ENCODE data around the gene VSTM1.
"Not testable (repeated sequence)": the region's sequence is repeated elsewhere in the genome, so short reads cannot be mapped to it uniquely, and the experiment has no call there.

Gene VSTM1

DNA sequence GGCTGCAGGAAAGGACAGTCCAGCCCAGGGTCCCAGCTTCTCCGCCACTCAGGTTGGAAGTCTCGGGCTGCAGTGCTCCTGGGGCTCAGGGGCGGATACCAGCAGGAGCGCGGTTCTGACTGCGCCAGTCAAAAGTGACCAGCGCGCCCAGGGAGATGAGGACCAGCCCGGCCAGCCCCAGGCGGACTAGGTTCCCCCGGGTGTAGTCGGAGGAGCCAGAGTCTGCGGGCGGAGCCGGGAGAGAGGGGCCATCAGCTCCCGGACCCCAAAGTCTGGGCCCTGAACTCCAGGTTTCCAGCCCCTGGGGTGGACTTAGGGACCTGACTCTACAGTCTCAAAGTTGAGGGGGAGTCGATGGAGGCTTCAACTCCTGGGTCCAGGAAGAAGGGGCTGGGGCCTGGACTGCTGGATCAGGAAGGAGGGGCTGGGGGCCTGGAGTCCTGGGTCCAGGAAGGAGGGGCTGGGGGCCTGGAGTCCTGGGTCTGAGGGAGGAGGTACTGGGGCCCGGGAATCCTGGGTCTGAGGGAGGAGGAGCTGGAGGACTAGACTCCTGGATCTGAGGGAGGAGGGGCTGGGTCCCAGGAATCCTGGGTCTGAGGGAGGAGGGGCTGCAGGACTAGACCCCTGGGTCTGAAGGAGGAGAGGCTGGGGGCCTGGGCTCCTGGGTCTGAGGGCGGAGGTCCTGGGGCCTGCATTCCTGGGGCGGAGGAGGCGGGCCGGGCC is 31.6 kb upstream of the VSTM1 start:
- Mint-ChIP-seq H3K27me3 (peaks cover 9% of the 10 kb centered on the region), H3K36me3 (no peaks in the 10 kb centered on the region), H3K4me3 (no peak overlapping the region), H3K9me3 (ENCODE audit: low read depth) (no peaks in the 10 kb centered on the region), H3K4me1 (ENCODE audit: low read depth) (peaks cover 8% of the 10 kb centered on the region), H3K27ac (no peak overlapping the region)

DNA sequence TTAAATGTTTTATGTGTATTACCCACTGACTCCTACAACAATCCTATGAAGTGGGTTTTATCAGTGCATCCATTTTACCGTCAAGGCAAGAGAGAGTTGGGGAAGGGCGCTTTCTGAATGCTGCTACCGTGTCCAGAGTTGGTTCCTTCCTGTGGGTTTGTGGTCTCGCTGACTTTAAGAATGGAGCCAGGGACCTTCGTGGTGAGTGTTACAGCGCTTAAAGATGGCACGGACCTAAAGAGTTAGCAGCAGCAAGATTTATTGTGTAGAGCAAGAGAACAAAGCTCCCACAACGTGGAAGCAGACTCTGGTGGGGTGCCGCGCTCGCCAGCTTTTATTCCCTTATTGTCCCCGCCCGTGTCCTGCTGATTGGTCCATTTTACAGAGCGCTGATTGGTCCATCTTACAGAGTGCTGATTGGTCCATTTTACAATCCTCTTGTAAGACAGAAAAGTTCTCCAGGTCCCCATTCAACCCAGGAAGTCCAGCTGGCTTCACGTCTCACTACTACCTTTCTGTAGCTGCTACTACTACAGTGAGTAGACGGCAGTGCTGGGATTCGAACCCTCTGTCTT is 30.8 kb upstream of the VSTM1 start:
- no peak overlapping the region for H3K27ac Mint-ChIP-seq
- peaks cover 9% of the 10 kb centered on the region for H3K27me3 Mint-ChIP-seq
- H3K4me1 Mint-ChIP-seq (ENCODE audit: low read depth) = peaks cover 8% of the 10 kb centered on the region
- no peaks in the 10 kb centered on the region for H3K36me3 Mint-ChIP-seq
- H3K4me3 Mint-ChIP-seq = peak overlapping the region; percentile 13
- H3K9me3 Mint-ChIP-seq (ENCODE audit: low read depth) = no peaks in the 10 kb centered on the region

DNA sequence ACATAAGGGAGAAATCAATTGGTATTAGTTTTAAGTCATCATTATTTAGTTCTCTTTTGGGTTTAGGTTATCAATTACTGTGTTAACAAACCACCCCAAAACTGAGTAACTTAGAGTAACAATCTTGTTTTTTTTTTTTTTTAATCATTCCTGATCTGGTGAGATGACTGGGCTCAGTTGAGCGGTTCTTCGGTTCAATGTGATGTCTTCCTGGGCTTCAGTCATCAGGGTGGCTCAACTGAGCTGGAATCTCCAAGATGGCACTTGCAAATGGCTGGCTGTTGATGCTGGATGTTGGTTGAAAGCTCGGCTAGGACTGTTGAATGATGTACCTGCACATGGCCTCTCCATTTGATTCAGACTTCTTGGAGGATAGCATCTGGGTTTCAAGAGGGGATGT is 20.7 kb upstream of the VSTM1 start:
- no peaks in the 10 kb centered on the region for H3K27me3 Mint-ChIP-seq
- peaks cover 6% of the 10 kb centered on the region for H3K9me3 Mint-ChIP-seq (ENCODE audit: low read depth)
- no peak overlapping the region for H3K4me3 Mint-ChIP-seq
- H3K36me3 Mint-ChIP-seq = no peaks in the 10 kb centered on the region
- no peak overlapping the region for H3K27ac Mint-ChIP-seq
- no peaks in the 10 kb centered on the region for H3K4me1 Mint-ChIP-seq (ENCODE audit: low read depth)

DNA sequence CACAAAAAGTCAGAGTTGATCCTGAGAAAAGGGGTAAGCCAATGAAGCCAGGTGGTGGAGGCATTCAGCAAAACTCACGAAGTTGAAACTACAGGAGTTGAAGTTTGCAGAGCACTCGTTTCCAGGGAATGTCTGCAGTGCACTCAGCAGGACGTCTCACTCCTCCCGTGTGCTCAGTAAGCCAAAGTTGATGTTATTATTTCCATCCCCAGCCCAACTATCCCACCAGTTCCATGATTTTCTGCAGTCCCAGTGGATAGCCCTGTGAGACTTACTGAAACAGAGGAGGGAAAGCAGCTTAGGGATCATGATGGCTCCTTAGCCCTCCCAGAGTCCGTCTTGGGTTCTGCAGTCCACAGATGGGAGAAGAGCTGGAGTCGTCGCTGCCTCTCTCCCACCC is 17.3 kb upstream of the VSTM1 start, which contains the start of gene TARM1:
Gene TARM1, minus strand, starts transcription at position 334 of the 400 bp plus-strand sequence. Its CDS starts 25 bp downstream, at position 309.
- no peak within 1 kb of the TSS for H3K27ac Mint-ChIP-seq
- no peaks in the 10 kb centered on the region for H3K36me3 Mint-ChIP-seq
- H3K4me1 Mint-ChIP-seq (ENCODE audit: low read depth) = no peaks in the 10 kb centered on the region
- H3K4me3 Mint-ChIP-seq = no peak within 1 kb of the TSS
- H3K9me3 Mint-ChIP-seq (ENCODE audit: low read depth) = peaks cover 6% of the 10 kb centered on the region
- no peaks in the 10 kb centered on the region for H3K27me3 Mint-ChIP-seq

DNA sequence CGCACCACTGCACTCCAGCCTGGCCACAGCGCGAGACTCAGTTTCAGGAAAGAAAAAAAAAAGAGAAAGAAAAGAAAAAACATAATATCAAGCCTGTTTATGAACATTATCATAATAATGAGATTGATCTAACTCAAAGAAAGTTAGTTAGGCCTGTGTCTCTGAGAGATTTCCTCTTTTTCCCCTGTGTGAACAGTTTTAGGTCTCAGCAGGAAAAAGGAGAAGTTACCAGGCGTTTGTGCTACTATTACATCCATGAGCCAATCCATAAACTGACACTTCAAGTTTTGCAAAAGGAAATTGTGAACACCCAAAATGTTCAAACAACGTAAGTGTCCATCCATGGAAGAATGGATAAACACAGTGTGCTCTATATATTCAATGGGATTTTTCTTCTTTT is 13.6 kb upstream of the VSTM1 start:
- Mint-ChIP-seq H3K9me3 (ENCODE audit: low read depth) (no peaks in the 10 kb centered on the region), H3K4me1 (ENCODE audit: low read depth) (no peaks in the 10 kb centered on the region), H3K27me3 (no peaks in the 10 kb centered on the region), H3K36me3 (no peaks in the 10 kb centered on the region), H3K27ac (no peak overlapping the region), H3K4me3 (no peak overlapping the region)

DNA sequence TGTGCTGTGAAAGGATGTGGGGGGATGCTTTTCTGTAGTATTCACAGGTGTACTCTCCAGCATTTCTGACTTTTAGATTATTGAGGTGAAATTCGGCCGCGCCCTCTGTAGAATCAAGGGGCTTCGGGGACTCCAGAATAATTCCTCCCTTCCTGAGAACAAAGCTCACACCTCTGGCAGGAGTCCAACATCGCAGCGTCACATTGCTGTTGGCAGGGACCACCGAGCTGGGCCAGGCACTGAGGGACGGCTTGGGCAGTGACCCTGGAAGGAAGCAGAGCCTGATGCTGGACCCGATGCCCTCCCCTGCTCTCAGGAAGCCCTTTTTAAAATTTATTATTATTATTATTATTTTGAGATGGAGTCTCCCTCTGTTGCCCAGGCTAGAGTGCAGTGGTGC is 11.2 kb upstream of the VSTM1 start:
- no peak overlapping the region for H3K27ac Mint-ChIP-seq
- no peaks in the 10 kb centered on the region for H3K27me3 Mint-ChIP-seq
- no peaks in the 10 kb centered on the region for H3K4me1 Mint-ChIP-seq (ENCODE audit: low read depth)
- H3K36me3 Mint-ChIP-seq = no peaks in the 10 kb centered on the region
- H3K9me3 Mint-ChIP-seq (ENCODE audit: low read depth) = no peaks in the 10 kb centered on the region
- no peak overlapping the region for H3K4me3 Mint-ChIP-seq

DNA sequence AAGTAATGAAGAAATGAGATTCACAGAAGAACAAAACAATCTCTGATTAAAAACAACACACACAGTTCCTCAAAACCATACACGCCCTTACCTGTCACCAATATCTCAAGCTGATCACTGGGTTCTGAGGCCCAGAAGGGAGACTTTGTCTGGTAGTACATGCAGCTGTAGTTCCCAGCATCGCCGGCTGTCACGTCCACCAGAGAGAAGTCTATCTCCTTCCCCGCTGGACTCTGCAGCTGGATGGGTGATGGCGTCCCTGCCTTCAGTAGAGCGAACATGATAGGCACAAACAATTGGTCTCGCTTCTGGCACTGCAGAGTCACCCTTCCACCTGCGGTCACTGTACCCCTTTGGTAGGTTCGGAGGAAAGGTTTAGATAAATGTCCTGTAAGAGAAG is 10.1 kb upstream of the VSTM1 start:
- no peaks in the 10 kb centered on the region for H3K9me3 Mint-ChIP-seq (ENCODE audit: low read depth)

DNA sequence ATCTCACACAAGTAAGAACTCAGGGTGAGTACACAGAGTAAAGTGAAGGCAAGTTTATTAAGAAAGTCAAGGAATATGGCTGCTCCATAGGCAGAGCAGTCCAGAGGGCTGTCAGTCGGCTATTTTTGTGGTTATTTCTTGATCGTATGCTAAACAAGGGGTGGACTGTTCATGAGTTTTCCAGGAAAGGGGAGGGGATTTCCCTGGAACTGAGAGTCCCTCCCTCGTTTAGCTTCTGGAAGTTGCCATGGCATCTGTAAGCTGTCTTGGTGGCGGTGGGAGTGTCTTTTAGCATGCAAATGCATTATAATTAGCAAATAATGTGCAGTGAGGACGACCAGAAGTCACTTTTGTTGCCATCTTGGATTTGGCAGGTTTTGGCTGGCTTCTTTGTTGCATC is 5.8 kb upstream of the VSTM1 start:
- Mint-ChIP-seq H3K27me3 (peaks cover 13% of the 10 kb centered on the region), H3K9me3 (ENCODE audit: low read depth) (no peaks in the 10 kb centered on the region), H3K36me3 (no peaks in the 10 kb centered on the region), H3K4me3 (no peak overlapping the region), H3K27ac (no peak overlapping the region), H3K4me1 (ENCODE audit: low read depth) (no peaks in the 10 kb centered on the region)

More for the DNA sequence above, 10.1 kb upstream of the VSTM1 start:
- no peak overlapping the region for H3K4me3 Mint-ChIP-seq
- no peak overlapping the region for H3K27ac Mint-ChIP-seq
- peaks cover 5% of the 10 kb centered on the region for H3K27me3 Mint-ChIP-seq
- H3K4me1 Mint-ChIP-seq (ENCODE audit: low read depth) = no peaks in the 10 kb centered on the region
- H3K36me3 Mint-ChIP-seq = no peaks in the 10 kb centered on the region

DNA sequence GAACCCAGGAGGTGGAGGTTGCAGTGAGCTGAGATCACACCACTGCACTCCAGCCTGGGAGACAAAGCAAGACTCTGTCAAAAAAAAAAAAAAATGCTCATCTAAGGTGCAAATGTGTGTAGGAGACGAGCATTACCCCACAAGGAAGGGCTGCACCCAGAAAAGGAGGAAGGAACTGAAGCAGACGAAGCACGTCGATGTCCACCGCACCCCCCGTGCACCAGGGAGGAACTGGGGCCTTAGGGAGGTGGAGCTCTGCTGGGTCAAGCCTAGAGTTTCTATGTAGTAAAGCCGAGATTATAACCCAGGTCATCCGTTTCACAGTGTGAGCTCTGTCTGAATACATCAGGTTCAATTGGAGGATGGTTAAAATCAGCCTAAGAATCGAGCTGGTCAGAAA is 1.1 kb downstream of the VSTM1 start:
- Mint-ChIP-seq H3K4me3 (no peak overlapping the region), H3K36me3 (no peaks in the 10 kb centered on the region), H3K4me1 (ENCODE audit: low read depth) (no peaks in the 10 kb centered on the region), H3K9me3 (ENCODE audit: low read depth) (no peaks in the 10 kb centered on the region), H3K27me3 (peaks cover 13% of the 10 kb centered on the region), H3K27ac (no peak overlapping the region)

DNA sequence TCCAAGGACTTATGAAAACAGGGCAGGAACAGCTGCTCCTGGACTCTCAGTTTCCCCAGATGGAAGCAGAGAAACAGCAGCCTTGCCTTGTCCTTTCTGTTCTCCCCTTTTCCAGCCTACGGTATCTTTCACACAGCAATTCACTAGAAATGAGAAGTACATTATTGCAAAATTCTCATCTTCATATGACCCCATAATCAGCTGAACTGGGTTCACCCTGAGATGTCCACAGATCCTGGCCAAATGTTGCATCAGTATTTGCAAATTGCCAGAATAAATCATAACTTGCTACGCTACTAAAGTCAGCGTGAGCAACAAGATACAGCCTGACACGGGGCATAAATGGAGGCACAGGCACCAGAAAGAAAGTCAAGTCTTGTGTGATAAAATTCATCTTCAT is 16.1 kb downstream of the VSTM1 start:
- Mint-ChIP-seq H3K4me3 (no peak overlapping the region), H3K4me1 (ENCODE audit: low read depth) (no peaks in the 10 kb centered on the region), H3K9me3 (ENCODE audit: low read depth) (peaks cover 7% of the 10 kb centered on the region), H3K27me3 (peaks cover 28% of the 10 kb centered on the region), H3K36me3 (no peaks in the 10 kb centered on the region), H3K27ac (no peak overlapping the region)

DNA sequence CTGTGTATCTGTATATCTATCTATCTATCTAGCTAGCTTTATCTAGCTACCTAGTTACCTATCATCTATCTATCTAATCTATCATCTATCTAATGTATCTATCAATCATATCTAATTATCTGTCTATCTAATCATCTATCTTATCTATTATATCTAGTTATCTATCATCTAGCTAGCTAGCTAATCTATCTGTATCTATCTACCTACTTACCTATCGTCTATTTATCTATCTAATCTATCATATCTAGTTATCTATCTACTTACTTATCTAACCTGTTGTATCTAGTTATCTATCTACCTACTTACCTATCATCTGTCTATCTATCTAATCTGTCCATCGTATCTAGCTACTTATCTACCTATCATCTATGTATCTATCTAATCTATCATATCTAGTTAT is 17.9 kb downstream of the VSTM1 start:
- Mint-ChIP-seq H3K27ac (no peak overlapping the region), H3K4me1 (ENCODE audit: low read depth) (no peaks in the 10 kb centered on the region), H3K9me3 (ENCODE audit: low read depth) (peaks cover 7% of the 10 kb centered on the region), H3K27me3 (peaks cover 30% of the 10 kb centered on the region), H3K36me3 (no peaks in the 10 kb centered on the region), H3K4me3 (no peak overlapping the region)

DNA sequence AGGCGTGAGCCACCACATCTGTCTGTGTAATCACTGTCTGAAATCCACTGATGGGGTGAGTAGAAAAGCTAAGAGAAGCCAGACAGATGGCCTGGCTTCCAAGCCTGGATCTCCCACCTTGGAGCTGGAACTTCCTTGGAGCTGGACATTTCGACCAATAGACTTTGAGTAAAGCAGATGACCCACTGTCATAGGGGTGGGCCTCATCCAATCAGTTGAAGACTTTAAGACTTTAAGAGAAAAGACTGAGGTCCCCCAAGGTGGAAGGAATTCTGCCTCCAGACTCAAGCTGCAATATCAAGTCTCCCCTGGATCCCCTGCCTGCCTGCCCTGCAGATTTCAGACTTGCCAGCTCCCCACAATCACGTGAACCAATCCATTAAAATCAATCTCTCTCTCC is 20.7 kb downstream of the VSTM1 start:
- Mint-ChIP-seq H3K36me3 (no peaks in the 10 kb centered on the region), H3K27ac (no peak overlapping the region), H3K9me3 (ENCODE audit: low read depth) (no peaks in the 10 kb centered on the region), H3K27me3 (peaks cover 28% of the 10 kb centered on the region), H3K4me3 (no peak overlapping the region), H3K4me1 (ENCODE audit: low read depth) (no peaks in the 10 kb centered on the region)

DNA sequence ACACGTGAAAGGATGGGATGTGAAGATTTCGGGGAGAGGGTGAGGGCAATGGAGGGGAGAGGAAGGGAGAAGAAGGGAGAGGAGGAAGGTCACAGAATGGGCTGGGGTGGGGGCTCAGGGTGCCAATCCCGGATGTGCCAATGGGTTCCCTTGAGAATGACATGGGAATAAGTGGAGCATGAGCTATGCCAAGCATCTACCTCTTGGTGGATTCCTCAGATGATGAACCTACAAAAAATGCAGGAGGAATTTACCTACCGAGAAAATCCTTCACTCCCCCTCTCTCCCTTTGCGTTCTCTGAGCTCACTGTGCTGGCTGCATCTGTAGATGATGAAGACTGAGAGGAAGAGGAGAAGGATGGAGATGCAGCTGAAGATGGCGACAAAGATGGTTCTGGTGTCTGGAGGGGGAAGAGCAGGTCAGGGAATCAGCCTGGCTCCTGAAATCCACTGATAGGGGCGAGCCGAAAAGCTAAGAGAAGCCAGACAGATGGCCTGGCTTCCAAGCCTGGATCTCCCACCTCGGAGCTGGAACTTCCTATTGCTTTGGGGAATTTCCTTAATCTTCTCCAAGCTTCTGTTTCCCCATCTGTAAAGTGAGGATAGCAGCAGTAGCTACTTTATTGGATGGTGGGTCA is 21.6 kb downstream of the VSTM1 start:
- Mint-ChIP-seq H3K9me3 (ENCODE audit: low read depth) (no peaks in the 10 kb centered on the region), H3K27me3 (peaks cover 29% of the 10 kb centered on the region), H3K27ac (no peak overlapping the region), H3K36me3 (no peaks in the 10 kb centered on the region), H3K4me1 (ENCODE audit: low read depth) (no peaks in the 10 kb centered on the region), H3K4me3 (no peak overlapping the region)

DNA sequence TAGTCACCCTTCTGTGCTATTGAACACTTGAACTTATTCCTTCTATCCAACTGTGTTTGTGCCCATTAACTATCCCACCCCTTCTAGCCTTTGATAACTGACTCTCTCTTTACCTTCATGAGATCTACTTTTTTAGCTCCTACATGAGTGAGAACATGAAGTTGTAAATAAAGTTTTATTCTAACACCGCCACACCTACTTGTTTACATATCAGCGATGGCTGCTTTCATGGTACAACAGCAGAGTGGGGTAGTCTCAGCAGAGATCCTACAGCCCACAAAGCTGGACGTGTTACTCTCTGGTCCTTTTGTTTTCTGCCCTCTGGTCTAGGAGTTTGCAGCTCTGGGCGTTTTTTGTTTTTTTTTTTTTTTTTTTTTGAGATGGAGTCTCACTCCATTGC is 23.7 kb downstream of the VSTM1 start:
- Mint-ChIP-seq H3K27ac (no peak overlapping the region), H3K9me3 (ENCODE audit: low read depth) (no peaks in the 10 kb centered on the region), H3K27me3 (peaks cover 26% of the 10 kb centered on the region), H3K4me3 (no peak overlapping the region), H3K36me3 (no peaks in the 10 kb centered on the region), H3K4me1 (ENCODE audit: low read depth) (no peaks in the 10 kb centered on the region)

DNA sequence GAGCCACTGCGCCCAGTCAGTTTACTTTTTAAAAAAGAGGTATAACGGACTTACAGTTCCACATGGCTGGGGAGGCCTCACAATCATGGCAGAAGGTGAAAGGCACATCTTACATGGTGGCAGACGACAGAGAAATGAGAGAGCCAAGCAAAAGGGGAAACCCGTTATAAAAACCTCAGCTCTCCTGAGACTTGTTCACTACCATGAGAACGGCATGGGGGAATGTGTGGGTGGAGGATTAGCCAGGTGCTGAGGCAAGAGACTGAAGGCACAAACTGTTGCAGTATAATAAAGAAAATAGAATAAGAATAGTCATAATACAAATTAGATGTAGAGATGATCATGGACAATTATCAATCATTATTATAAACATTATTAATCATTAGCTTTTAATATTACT is 27.2 kb downstream of the VSTM1 start:
- H3K9me3 Mint-ChIP-seq (ENCODE audit: low read depth) = not testable (repeated sequence)

More for the DNA sequence above, 27.2 kb downstream of the VSTM1 start:
- not testable (repeated sequence) for H3K4me1 Mint-ChIP-seq (ENCODE audit: low read depth); H3K4me3 Mint-ChIP-seq; H3K36me3 Mint-ChIP-seq; H3K27ac Mint-ChIP-seq
- peaks cover 15% of the 10 kb centered on the region for H3K27me3 Mint-ChIP-seq
